NCI-H2081 (cell line): Measurements from ENCODE around the gene SLC39A5.
"Not testable (repeated sequence)": the region's sequence is repeated elsewhere in the genome, so short reads cannot be mapped to it uniquely, and the experiment has no call there.

ENCODE experiments used
- DNase-seq, 2 experiments: peaks; one replicate each; lab custom pipeline; 2025; lab: John Stamatoyannopoulos, UW

Gene SLC39A5

GRCh38 chr12:56229916-56230431 lies at the start of gene SLC39A5:
Gene SLC39A5 (plus strand): TSS chr12:56230051. CDS start chr12:56231275, 1,224 bp downstream.
- DNase-seq: no peak

GRCh38 chr12:56186957-56187356 lies 42.9 kb upstream of the SLC39A5 start:
- no peak for DNase-seq

- no peak for DNase-seq
Observed at GRCh38 chr12:56188131-56188777, 41.6 kb upstream of the SLC39A5 start.

GRCh38 chr12:56188778-56189098 lies 41.1 kb upstream of the SLC39A5 start:
- peak in 1 of 2 experiments; percentile 29 for DNase-seq

- peak; percentile 84 to 86 for DNase-seq
Observed at GRCh38 chr12:56189099-56189917, 40.5 kb upstream of the SLC39A5 start, which contains the start of gene SMARCC2. Gene SMARCC2 (minus strand): TSS chr12:56189483. CDS start chr12:56189461, 22 bp downstream.

GRCh38 chr12:56189918-56190694 lies 39.7 kb upstream of the SLC39A5 start:
- peak; percentile 89 to 91 for DNase-seq

GRCh38 chr12:56190695-56191155 lies 39.1 kb upstream of the SLC39A5 start:
- DNase-seq: no peak

- no peak for DNase-seq
Observed at GRCh38 chr12:56192582-56192981, 37.3 kb upstream of the SLC39A5 start.

- DNase-seq: peak; percentile 86 to 92
Observed at GRCh38 chr12:56193025-56193578, 36.7 kb upstream of the SLC39A5 start.

GRCh38 chr12:56196818-56197550 lies 32.9 kb upstream of the SLC39A5 start:
- not testable (repeated sequence) for DNase-seq

GRCh38 chr12:56197921-56198635 lies 31.8 kb upstream of the SLC39A5 start:
- DNase-seq: no peak

GRCh38 chr12:56198836-56199235 lies 31.0 kb upstream of the SLC39A5 start:
- DNase-seq: no peak

- DNase-seq: no peak
Observed at GRCh38 chr12:56202366-56202765, 27.5 kb upstream of the SLC39A5 start.

GRCh38 chr12:56202838-56203237 lies 27.0 kb upstream of the SLC39A5 start:
- DNase-seq: no peak

GRCh38 chr12:56204275-56204674 lies 25.6 kb upstream of the SLC39A5 start:
- no peak for DNase-seq

GRCh38 chr12:56205445-56205844 lies 24.4 kb upstream of the SLC39A5 start:
- no peak for DNase-seq

- peak; percentile 6 to 8 for DNase-seq
Observed at GRCh38 chr12:56206452-56207166, 23.2 kb upstream of the SLC39A5 start.

GRCh38 chr12:56208006-56208405 lies 21.8 kb upstream of the SLC39A5 start:
- DNase-seq: no peak

GRCh38 chr12:56212361-56212760 lies 17.5 kb upstream of the SLC39A5 start:
- DNase-seq: no peak

GRCh38 chr12:56213878-56214277 lies 16.0 kb upstream of the SLC39A5 start:
- DNase-seq: no peak
